Islet precursor cell (in vitro differentiated cells): Measurements from ENCODE around the gene PAN2.
"Not testable (repeated sequence)": the region's sequence is repeated elsewhere in the genome, so short reads cannot be mapped to it uniquely, and the experiment has no call there.

Experiments
- DNase-seq: peaks from one replicate; pipeline ENCODE4 v3.0.0-alpha.2; 2018

Gene PAN2

DNA sequence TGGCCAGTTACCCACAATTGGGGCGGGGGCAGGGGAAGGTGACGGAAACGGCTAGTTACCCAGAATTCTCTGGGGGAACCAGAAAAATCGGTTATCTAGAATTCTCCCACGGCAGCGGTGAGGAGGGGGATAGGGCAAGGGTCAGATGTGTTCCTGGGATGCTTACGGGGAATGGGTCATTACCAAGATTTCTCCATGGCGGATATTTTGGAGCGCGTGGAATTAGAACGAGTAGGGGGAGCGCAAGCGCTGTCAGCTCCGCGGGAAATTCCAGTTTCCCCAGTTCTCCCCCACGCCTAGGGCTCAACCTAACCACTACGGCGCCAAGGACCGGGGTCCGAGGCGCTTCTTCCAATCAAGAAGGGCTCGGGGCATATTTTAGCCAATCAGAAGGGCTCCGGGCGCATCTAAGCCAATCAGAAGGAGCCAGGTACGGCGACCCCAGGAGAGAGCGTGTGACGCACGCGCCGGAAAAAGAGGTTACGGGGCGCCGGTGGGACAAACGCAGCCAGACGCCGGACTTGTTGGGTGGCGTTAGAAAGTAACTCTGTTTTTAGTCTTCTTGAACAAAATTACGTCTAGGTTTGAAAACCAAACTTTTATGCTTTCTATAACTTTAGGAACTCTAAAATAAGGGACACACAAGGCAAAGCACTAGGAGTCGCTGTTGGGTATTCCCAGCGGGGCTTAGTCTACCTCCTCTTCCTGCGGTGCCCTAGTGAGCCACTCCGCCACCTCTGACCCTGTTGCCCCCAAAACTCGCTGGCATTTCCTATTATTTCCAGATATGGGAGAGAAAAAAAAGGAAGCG lies at the start of gene PAN2:
Gene PAN2, minus strand, starts transcription at position 322 of the 811 bp plus-strand sequence. CDS start 906 bp downstream, outside the sequence.
- DNase-seq = peak; percentile 99

DNA sequence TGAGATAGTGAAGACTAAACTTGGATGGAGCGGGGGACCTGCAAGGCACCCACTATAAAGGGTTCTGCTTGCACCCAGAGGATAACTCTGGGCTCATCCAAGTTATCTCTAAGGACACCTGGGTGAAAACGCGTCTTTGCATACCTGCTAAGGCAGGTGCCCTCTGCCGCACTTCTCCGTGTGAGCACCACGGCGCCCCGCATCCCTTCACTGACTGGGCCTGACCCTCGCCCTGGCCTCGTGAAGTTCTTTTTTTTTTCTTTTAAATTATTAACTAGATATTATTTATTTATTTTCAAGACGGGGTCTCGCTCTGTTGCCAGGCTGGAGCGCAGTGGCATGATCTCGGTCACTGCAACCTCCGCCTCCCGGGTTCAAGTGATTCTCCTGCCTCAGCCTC lies 48.8 kb upstream of the PAN2 start:
- peak; percentile 44 for DNase-seq

GRCh38 chr12:56377989-56378316 lies 44.2 kb upstream of the PAN2 start:
- no peak for DNase-seq

GRCh38 chr12:56377310-56377988 lies 43.6 kb upstream of the PAN2 start:
- peak; percentile 59 for DNase-seq

- DNase-seq = peak; percentile 29
Measured at GRCh38 chr12:56375598-56376434, 42.0 kb upstream of the PAN2 start.

- DNase-seq = no peak
Measured at GRCh38 chr12:56374726-56375597, 41.2 kb upstream of the PAN2 start.

DNA sequence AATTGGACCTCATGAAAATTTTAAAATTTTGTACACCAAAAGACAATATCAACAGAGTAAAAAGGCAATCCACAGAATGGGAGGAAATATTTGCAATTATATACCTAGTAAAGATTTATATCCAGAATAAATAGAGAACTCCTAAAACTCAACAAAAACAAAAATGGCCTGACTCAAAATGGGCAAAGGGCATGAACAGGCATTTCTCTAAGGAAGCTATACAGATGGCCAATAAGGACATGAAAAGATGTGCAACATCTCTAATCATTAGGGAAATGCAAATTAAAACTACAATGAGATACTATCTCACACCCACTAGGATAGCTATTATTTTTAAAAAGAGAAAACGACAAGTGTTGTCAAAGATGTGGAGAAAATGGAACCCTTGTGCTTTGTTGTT lies 39.7 kb upstream of the PAN2 start:
- DNase-seq = no peak

- DNase-seq = peak; percentile 45
Measured at GRCh38 chr12:56366948-56367347, 33.1 kb upstream of the PAN2 start.

- DNase-seq = peak; percentile 38
Measured at GRCh38 chr12:56362130-56363059, 28.6 kb upstream of the PAN2 start, which contains the start of gene APOF. APOF (minus strand) TSS chr12:56362857; CDS start chr12:56362745, 112 bp downstream.

- DNase-seq = peak; percentile 57
Measured at GRCh38 chr12:56361487-56362129, 27.8 kb upstream of the PAN2 start.

- DNase-seq = peak; percentile 100
Measured at GRCh38 chr12:56359851-56360767, 26.3 kb upstream of the PAN2 start, which contains the start of gene STAT2. STAT2 (minus strand) TSS chr12:56360107; CDS start chr12:56356571, 3,536 bp downstream.

GRCh38 chr12:56358836-56359532 lies 25.2 kb upstream of the PAN2 start:
- DNase-seq = peak; percentile 52

DNA sequence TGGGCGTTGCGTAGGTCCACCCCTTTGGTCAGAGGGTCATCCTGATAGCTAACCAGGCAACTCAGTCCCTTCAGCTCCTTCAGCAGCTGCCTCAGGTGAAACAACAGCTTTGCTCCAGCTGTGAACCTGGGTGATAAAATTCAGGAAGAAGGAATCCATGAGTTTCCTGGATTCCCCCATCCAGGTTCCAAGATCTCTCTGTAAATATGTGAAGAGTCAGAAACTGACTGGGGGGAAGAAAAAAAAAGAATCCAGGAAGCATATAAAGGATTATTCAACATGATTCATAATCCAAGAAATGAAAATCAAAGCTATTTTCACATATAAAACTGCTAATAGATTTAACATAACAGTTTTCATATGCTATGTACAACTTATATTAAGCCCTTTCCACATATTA lies 17.5 kb upstream of the PAN2 start:
- DNase-seq = no peak

DNA sequence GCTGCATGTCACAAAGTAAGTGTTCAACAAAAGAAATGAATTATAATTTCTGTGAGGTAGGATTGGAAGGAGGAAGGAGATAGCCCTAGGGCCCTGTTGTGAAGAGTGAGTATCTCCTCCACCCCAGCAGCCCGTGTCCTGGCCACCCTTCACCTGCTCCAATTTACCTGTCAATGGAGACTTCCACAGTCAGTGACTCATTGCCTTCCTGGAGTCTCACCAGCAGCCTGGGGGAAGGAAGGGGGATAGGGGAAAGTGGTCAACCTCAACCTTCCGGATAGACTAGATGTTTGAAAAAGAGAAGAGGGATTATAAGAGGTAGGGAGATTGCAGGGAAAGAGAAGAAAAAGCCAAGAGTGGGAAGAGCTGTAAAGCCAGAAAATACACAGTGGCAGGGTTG lies 16.9 kb upstream of the PAN2 start:
- DNase-seq = peak; percentile 84

GRCh38 chr12:56348776-56349175 lies 15.0 kb upstream of the PAN2 start:
- DNase-seq = no peak

GRCh38 chr12:56347255-56347654 lies 13.5 kb upstream of the PAN2 start:
- not testable (repeated sequence) for DNase-seq

DNA sequence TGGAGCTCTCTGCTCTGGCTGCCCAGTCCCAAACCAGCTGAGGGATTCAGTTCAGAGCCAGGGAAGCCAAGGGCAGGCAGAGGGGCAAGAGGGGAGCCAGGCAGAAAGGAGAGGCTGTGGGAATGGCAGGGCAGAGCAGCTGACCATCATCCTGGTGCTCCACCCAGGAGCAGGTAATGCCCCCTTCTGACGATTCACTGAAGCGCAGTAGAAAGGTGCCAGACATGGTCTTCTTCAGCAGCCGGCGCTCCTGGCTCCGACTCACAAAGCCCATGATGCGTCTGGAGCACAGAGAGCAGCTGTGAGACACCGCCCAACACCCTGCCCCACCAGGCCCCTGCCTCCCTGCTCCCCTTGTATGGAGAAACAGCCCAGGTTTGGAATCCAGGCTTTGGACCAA lies 12.9 kb upstream of the PAN2 start:
- DNase-seq = peak; percentile 73

GRCh38 chr12:56342290-56342689 lies 8.5 kb upstream of the PAN2 start:
- DNase-seq = not testable (repeated sequence)

DNA sequence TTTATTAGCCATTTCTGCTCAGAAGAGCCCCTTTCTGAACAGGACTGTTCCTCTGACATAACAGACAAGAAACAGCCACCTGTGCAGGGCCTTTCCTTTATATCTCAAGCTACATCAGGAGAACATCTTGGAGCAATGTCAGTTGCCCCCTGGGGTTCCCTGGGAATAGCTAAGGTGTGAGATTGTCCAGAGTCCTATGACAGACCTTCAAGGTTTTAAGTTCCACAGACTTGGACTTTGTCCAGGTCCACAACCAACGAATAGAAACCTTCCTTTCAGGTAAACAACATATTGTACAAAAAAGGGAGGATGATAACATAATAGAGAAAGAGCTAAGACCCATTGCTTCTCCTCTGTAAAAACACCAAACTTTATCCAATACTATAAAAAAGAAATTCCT lies 7.8 kb upstream of the PAN2 start:
- peak; percentile 45 for DNase-seq
